GM19397 (cell line): ENCODE results near the gene CARD6.
"Not testable (repeated sequence)": the region's sequence is repeated elsewhere in the genome, so short reads cannot be mapped to it uniquely, and the experiment has no call there.

Experiments used
- ATAC-seq: cut with Tn5 transposase; IDR thresholded peaks from one replicate; pipeline ENCODE4 v1.9.1; 2021; ENCODE audit warnings: mild to moderate bottlenecking, moderate library complexity; ENCODE audit not compliant: unreplicated experiment

The CARD6 gene

DNA sequence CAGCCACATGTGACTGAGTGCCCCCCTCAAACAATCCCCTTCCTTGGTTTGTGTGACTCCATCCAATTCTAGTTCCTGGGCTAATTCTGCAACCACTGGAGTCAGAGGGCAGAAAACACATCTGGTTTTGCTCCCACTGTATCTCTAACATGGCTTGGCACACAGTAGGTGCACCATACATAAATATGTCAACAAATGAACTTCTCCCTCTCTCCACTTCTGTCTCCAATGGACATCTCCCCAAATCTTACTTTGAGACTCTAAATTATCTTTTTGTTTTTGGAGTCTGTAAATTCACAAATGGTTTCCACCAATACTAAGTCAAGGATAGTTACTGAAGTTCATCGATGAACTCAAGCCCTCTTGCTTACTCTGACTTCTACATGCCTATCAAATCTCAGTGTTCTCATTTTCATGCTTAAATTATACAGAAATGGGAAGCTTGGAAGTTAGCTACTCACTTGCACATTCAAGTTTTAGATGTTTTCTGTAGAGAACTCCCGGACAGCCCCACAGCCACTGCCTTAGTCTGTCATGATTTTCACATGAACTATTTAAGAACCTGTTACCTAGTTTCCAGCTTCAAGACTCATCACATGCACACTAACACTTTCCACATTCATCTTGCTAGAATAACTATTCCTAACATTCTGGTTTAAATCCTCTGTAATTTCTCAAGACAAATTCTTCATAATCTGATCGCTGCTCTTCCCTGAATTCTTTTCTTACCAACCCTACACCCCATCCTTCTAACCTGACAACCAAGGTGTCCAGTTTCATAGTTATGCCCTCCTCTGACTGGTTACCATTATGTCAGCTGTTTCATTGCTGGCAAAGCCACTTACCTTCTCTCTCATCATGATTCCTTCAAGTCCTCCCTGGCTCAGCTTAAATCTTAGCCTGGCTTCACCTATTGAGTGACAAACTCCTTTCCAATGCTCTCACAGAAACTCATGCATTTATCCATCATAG, 12.2 kb upstream of the CARD6 start:
- ATAC-seq, result no peak

DNA sequence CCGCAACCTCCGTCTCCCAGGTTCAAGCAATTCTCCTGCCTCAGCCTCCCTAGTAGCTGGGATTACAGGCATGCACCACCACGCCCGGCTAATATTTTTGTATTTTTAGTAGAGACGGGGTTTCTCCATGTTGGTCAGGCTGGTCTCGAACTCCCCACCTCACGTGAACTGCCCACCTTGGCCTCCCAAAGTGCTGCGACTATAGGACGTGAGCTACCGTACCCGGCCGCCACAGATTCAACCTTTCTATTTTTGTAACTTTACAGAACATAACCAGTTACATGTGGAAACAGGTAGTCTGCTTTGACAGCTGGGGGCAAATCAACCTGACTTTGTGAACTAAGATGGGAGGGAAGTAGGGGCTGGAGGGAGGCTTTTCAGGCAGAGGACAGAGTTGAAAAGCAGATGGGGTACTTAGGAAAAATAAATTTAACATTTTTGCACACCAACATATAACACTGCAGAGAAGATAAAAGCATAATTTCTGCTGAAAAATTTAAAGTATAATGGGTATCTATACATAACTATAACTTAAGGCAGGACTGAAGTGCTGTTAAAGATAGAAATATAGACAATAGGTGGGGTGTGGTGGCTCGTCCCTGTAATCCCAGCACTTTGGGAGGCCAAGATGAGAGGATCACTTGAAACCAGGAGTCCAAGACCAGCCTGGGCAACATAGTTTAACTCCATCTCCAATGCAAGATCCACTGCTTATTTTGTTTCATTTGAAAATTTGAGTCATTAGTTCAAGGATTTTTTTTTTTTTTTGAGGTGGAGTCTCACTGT, 11.2 kb upstream of the CARD6 start:
- no peak for ATAC-seq

DNA sequence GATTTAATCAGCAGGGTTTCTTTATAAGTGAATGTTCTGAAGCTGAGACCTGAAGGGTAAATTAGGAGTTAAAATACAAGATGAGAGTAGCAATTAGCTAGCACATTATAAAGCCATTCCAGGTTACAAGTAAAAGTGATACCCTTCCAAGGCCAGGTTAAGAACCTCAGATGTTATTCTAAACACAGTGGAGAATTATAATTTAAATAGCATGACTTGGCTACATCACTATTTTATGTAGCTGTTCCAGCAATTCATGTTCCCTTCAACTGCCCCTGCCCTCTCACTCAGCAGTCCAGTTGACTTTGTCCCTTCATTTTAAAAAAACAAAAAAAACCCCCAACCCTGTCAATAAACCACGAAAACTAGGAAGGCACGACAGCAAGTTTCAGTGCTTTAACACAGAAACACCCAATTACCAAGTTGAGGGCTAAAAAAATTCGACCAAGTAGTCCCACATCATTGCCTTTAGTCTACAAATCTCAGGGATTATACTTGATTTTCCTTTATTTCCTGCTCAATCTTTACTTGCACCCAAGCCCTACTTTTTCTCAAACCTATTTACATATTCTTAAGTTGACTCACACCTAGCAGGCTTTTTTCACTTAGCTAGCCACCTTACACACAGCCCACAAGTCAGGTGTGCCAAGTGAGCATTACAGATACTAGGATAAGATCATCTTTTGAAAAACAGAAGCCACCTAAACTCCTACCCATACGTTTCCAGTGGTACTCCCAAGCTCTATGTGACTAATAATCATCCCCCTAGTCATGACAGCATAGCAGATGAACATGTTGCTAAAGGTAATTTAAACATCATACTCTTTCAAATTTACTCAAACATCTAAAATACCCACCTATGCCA, 9.6 kb upstream of the CARD6 start:
- ATAC-seq, result no peak

DNA sequence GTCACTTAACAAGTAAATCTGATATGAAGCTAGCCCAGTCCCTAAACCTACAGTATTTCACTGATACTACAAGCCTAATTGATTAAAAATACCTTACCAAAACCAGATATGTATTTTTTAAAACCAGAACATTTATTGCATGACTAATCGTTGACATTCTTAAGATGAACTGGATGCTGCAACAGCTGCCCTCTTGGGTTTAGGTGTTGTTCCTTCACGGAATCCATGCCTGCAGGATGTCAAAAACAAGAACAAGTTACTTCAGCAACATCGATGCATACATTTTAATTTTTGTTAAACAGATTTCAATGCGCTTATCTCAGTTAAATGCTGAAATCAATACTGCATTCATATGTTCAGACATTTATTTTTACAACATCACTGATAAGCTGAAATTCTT, 8.8 kb upstream of the CARD6 start:
- no peak for ATAC-seq

DNA sequence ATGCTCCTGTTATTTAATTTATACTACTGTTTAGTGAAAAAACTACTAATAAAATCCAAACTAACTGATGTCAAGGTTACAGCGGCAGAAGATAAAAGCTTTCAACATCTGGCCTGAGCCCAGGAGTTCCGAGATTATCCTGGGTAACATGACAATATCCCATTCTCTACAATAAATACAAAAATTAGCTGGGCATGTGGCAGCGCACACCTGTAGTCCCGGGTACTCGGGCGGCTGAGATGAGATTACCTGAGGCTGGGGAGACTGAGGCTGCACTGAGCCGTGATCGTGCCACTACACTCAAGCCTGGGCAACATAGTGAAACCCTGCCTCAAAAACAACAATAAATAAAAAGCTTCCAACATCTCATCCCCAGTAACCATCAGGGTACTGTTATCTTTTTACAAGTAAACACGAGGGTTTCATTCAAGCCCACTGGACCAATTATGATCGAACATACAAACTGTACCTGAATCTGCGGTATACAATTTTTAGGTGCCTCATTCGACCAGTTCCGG, 7.4 kb upstream of the CARD6 start:
- ATAC-seq, result no peak

DNA sequence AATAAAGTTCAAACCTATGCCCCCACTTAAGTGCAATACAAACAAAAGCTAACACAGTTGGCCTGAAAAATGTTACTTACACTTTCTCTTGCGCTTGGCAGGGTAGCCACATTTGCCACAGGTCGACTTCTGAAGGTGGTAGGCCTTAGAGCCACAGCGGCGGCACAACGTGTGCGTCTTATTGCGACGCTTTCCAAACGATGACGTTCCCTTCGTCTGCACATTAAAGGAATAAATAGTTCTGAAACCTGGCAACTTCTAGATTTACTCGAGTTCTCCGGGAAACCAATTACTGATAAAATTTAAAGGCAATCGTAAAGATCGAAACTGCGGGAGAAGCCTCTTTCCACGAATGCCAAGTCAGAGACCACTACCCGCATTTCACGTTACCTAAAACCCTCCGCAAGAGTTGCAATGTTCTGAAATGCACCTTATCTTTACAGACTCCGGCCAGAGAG, 6.7 kb upstream of the CARD6 start:
- ATAC-seq, result no peak

DNA sequence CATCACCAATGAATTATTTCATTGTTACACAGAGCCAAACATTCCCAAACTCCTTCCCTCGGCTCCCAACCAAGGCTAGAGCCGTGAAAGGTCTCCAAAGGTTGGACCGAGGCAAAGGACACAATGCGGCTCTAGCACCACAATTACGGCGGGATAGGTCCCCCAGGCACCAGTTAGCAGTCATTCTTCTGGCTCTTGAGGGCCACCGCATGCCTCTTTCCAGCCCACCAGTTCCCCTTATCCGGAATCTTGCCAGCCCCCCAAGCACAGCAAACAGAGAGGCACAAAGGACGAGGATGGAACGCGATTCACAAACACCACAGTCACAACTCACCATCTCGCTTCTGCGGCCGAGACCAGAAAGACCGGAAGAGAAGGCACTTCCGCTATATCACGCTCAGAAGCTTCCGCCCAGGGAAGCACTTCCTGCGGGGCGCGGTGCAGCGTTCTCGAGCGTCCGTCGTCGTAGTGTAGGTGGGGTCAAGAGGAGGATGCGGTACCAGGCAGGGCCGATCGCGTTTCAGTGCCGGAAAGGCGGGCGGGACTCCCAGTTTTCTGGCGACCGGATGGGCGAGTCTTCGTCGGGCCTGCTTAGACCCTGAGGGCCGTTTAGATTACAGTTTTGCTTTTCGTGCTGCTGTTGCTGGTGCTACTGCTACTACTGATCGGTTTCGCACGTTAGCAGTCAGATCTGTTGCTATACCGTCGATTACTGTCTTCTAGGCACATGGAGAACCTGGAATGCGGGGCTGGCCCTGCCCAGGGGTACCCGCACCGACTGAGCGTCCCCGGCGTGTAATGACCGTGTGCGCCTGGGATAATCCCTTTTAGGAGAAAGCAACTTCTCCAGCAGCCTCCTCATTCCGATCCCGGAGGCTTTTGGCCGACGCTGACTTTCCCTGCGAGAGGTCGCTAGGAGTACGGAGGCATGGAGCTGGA, 6.0 kb upstream of the CARD6 start, which contains the start of gene RPL37:
TSS of gene RPL37 (minus strand) at position 374 of the 939 bp plus-strand sequence. CDS start at position 337, 37 bp downstream.
- peak; percentile 97 for ATAC-seq

DNA sequence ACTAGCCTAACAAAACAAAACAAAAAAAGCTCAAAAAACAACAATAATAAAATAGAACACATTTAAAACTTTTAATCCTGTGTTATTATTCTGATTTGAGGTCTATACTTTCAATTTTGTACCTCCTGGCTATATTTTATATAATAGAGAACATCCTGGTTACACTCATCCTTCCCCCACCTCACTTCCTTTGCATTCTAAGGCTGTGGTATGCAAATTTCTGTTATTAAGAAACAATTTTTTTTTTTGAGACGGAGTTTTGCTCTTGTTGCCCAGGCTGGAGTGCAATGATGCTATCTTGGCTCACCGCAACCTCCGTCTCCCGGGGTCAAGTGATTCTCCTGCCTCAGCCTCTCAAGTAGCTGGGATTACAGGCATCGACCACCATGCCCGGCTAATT, 3.1 kb upstream of the CARD6 start:
- ATAC-seq, result no peak

DNA sequence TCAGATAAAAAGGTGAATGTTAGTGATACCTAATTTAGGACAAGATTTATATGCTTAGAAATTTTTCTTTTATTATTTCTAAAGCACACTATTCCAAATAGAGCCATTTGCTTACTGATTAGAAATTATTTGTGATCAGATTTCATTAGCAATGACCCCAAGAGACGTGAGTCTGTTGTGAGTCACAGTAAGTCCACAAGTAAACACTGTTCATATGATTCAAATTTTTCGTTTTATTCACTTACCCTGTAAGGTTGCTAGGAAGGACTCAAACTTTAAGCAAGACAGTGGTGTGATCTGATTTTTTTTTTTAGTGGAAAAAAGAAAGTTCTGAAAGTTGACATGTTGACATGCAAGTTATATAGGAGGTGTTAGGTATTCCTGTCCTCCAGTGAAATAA, 1.2 kb downstream of the CARD6 start:
- no peak for ATAC-seq

DNA sequence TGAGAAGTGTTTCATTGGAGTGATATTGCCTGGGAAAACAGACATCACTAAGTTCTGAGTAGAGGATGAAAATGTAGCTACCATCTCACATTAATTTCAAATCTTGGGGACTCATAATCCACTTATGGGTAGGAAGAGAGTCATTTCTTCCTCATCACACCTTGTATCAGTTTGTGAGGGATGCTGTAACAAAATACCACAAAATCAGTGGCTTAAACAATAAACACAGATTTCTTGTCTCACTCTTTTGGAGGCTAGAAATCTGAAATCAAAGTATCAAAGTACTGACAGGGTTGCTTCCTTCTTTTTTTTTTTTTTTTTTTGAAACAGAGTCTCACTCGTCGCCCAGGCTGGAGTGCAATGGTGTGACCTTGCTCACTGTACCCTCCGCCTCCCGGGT, 3.4 kb downstream of the CARD6 start:
- ATAC-seq, result no peak

DNA sequence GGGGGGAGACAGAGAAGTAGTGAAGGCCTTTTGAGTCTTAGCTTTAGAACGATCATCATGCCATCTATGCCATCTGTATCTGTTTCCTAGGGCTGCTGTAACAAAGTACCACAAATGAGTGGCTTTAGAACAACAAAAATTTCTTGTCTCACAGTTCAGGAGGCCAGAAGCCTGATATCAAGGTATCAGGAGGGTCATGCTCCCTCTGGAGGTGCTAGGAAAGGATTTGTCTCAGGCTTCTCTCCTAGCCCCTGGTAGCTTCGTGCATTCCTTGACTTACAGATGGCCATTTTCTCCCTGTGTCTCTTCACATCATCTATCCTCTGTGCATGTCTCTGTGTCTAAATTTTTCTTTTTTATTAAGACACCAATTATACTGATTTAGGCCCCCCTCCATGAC, 5.2 kb downstream of the CARD6 start:
- ATAC-seq, result no peak

DNA sequence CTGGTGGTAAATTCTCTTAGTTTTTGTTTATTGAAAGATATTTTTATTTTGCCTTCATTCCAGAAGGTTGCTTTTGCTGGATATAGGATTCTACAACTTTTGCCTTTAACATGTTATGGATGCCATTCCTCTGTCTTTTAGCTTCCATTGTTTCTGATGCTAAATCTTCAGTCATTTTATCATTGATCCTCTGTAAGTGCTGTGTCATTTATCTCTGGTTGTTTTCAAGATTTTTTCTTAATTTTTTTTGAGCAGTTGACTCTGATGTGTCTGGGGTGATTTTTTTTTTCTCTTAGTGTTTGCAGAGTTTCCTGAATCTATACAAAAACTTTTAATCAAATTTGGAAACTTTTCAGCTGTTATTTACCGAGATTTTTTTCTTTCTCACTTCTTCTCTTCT, 6.4 kb downstream of the CARD6 start:
- no peak for ATAC-seq

DNA sequence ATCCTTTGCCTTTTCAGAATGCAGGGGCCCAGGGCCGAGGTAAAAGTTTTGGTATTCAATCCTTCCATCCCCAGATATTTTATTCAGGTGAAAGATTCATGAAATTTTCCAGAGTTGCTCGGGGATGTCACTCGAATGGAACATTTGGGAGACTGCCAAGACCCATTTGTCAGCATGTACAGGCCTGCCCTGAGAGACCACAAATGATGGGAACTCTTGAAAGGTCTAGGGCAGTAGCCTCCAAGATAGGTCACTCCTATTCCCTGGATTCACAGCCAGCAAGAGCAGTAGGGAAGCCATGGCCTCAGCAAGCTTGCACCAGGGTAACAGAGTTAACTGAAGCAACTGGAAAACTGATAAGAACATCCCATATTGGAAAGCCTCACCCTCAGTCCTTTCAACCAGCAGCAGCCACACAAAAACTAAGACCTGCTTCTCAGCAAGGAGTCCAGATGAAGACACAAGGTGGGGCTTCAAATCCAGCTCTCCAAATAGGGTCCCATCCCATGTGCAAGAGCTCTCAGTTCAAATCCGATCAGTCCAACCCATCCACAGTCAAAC, 12.5 kb downstream of the CARD6 start:
- ATAC-seq, result no peak

DNA sequence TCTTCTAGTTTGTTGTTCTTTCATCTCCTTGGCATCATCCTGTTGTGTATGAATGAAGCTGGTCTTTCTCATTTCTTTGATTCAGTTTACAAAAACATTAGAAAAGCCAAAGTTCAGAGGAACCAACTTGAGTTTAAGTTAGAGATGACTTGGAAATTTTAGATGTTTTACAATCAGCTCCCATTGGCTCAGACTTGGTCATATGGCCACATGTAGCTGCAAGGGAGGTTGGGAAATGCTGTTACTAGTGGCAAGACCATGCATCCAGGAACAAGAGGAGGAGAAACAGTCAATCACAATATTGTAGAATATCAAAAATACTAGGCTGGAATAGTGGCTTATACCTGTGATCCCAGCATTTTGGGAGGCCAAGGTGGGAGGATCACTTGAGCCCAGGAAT, 19.5 kb downstream of the CARD6 start:
- no peak for ATAC-seq

DNA sequence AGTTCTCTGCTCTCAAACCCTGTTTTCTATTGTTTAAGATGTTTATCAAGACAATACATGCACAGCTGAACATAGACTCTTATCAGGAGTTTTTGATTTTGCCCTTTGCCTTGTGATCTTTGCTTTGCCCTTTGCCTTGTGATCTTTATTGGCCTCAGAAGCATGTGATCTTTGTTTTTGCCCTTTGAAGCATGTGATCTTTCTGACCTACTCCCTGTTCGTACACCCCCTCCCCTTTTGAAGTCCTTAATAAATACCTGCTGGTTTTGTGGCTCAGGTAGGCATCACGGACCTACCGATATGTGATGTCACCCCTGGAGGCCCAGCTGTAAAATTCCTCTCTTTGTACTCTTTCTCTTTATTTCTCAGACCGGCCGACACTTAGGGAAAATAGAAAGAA, 23.8 kb downstream of the CARD6 start:
- ATAC-seq, result not testable (repeated sequence)

DNA sequence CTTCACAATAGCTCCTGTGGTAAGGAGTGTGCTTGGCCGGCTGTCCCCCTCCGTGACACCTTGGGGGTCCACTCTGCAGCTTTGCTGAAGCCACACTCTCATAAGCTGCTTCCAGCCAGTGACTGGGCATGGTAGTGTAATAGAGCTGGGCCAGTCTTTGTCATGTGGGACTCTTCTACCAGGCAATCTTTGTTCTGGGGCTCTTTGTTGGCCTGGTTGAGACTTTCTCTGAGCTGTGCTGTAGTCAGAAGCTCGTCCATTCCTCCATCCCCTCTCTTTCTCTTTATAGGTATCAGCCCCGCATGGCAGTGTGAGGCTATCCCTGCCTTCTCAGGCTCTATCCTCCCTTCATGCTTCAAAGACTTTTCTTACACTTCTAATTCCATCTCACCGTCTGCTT, 25.7 kb downstream of the CARD6 start:
- no peak for ATAC-seq

DNA sequence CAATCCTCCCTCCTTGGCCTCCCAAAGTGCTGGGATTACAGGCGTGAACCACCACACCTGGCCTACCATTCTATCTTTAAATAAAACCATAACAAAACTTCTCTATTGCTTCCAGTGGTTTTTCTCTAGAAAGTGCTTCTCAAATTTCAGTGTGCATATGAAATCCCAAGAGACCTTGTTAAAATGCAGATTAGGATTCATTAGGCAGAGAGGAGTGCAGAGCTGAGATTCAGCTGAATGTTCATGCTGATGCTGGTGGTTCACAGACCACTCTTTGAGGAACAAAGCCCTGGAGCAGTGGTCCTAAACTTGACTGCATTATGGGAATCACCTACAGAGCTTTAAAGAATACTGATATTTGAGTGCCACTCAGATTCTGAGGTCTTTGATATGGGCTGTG, 28.2 kb downstream of the CARD6 start:
- ATAC-seq, result no peak

DNA sequence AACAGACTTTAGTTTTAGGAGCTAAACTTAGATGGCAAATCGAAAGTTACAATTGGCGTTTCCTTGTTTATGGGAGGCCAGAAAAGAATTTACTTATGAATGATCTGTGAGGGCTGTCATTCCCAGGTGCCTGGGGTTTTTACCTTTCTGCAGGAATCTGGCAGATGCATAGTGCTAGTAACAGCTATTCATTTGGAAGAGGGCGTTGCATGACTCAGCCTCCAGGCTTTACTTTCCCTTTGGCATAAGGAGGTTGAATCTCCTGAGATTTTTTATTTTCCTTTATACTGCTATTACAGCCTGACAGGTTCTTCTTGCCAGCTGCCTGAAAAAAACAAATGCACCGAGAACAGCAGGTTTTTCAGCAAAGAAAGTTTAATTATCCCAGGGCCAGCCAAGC, 30.0 kb downstream of the CARD6 start:
- no peak for ATAC-seq

DNA sequence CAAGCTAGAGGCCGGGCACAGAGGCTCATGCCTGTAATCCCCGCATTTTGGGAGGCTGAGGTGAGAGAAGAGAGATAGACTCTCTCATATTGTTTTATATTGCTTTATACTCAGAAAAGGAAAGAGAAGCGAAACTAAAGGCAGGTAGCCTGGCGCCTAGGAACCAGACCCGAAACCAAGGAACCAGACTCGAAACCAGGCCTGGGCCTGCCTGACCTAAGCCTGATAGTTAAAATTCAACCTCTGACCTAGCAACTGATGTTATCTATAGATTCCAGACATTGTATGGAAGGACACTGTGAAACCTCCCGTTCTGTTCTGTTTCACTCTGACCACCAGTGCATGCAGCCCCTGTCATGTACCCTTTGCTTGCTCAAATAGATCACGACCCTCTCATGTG, 31.1 kb downstream of the CARD6 start:
- ATAC-seq, result not testable (repeated sequence)
